Activated naive CD4-positive, alpha-beta T cell treated with Interleukin-2 at 50 U/mL for 16 hours (primary cell): ENCODE data around the gene TTC28.

Experiments used
- DNase-seq: peaks from one replicate; pipeline ENCODE4 v3.0.0-alpha.2; 2020

The TTC28 gene

GRCh38 chr22:28015046-28015425 is 664.6 kb downstream of the TTC28 start:
- DNase-seq: no peak

GRCh38 chr22:28014211-28015045 is 665.2 kb downstream of the TTC28 start:
- DNase-seq: no peak

- DNase-seq: no peak
Measured at GRCh38 chr22:28013611-28014010, 666.0 kb downstream of the TTC28 start.

- no peak for DNase-seq
Measured at GRCh38 chr22:28012832-28013460, 666.7 kb downstream of the TTC28 start.

- DNase-seq: peak; percentile 81
Measured at GRCh38 chr22:28009272-28009827, 670.3 kb downstream of the TTC28 start.

- DNase-seq: no peak
Measured at GRCh38 chr22:28008649-28009048, 671.0 kb downstream of the TTC28 start.

GRCh38 chr22:28008056-28008455 is 671.6 kb downstream of the TTC28 start:
- no peak for DNase-seq

- no peak for DNase-seq
Measured at GRCh38 chr22:28006271-28006670, 673.4 kb downstream of the TTC28 start.

GRCh38 chr22:28005513-28005912 is 674.1 kb downstream of the TTC28 start:
- DNase-seq: no peak

GRCh38 chr22:28004021-28004420 is 675.6 kb downstream of the TTC28 start:
- no peak for DNase-seq

GRCh38 chr22:28002863-28003565 is 676.6 kb downstream of the TTC28 start:
- no peak for DNase-seq

- DNase-seq: no peak
Measured at GRCh38 chr22:28002181-28002700, 677.4 kb downstream of the TTC28 start.

GRCh38 chr22:28001171-28001835 is 678.3 kb downstream of the TTC28 start:
- DNase-seq: no peak

GRCh38 chr22:28000361-28000760 is 679.3 kb downstream of the TTC28 start:
- DNase-seq: no peak

- DNase-seq: no peak
Measured at GRCh38 chr22:27999876-28000275, 679.8 kb downstream of the TTC28 start.

- DNase-seq: no peak
Measured at GRCh38 chr22:27998511-27999410, 680.9 kb downstream of the TTC28 start.

GRCh38 chr22:27997538-27997937 is 682.1 kb downstream of the TTC28 start:
- no peak for DNase-seq

GRCh38 chr22:27996981-27997380 is 682.7 kb downstream of the TTC28 start:
- DNase-seq: no peak

GRCh38 chr22:27996529-27996925 is 683.1 kb downstream of the TTC28 start:
- no peak for DNase-seq

- no peak for DNase-seq
Measured at GRCh38 chr22:27995801-27996528, 683.7 kb downstream of the TTC28 start.
